ENCODE data around the gene PHPT1. TPM values are rescaled to one million over a fixed set of nuclear protein-coding genes. Genes with fewer than 3 reads are reported as not detected.

The PHPT1 gene
- total and polyA plus RNA-seq, 2 donors (not counting 1 experiment from before 2014, with no cell fraction given) = 99.6 to 190 TPM

DNA sequence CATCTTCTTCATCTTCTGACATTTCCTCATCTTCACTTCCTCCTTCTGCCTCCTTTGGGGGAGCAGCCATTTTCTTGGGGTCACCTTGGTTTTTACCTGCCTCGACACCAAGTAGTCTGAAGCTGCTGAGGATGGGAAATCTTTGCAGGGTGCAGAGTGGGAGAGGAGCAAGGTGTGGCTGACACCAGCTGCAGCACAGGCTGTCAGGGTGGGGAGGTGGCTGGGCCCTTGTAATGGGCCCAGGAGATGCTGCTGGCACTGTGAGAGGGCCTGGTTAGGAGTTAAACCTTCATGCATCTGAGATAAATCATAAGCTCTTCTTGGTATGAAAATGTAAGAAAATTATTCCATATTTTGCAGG is 33.8 kb upstream of the PHPT1 start:
- H3K9ac ChIP-seq (ENCODE audit: insufficient read depth, low read length) = no peak overlapping the region
- H4K20me1 ChIP-seq (ENCODE audit: control insufficient read depth, extremely low read depth, insufficient read depth, low read length) = no peaks in the 10 kb centered on the region

DNA sequence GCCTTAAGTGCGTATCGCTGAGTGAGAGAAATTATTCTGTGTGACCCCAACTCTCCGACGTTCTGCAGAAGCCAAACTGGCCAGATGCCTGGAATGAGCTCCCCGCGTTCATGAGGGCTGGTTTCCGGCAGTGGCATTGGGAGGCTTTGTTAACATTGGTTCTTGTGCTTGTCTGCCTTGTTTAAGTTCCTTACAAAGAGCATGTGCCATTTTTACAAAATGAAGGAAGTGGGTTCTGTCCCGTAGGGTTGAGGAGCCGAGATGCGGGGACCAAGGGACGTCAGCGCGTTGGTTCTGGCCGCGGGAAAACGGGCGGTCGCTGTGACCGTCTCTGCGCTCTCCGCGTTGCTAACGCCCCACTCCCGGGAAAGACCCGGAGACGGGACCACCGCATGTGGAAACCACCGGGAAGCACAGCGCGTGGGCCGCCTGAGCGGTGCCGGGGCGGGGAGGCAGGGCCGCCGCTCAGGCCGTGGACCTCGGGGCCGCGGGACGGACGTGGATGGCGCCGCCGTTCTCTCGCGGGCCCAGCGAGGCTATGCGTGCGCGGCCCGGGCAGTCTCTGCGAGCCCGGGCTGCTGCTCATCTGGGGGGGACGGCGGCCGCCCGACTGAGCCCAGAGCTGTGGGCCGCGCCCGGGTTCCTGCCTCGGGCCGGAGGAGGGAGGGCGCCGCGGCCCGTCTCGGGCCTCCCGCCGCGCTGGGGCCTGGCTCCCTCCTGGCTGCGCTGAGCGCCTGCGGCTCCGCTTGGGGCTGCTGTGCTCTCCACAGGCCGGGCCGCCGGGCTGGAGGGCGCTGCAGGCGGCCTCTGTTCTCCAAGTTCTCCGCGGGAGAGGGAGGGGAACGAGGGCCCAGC is 28.0 kb upstream of the PHPT1 start:
- no peaks in the 10 kb centered on the region for H3K9me3 ChIP-seq (ENCODE audit: control insufficient read depth, insufficient read depth, low read depth, low read length)
- H2AFZ ChIP-seq (ENCODE audit: low read length) = peak overlapping the region; percentile 38
- H3K9ac ChIP-seq (ENCODE audit: insufficient read depth, low read length) = peak overlapping the region; percentile 63
- peaks cover 16% of the 10 kb centered on the region for H3K79me2 ChIP-seq (ENCODE audit: control insufficient read depth, insufficient read depth, low read length)
- peaks cover 3% of the 10 kb centered on the region for H3K4me1 ChIP-seq (ENCODE audit: control insufficient read depth, extremely low read depth, insufficient read depth, low read length)
- DNase-seq (ENCODE audit: low read depth in 2 of 2) = peak; percentile 30 to 55
- no peaks in the 10 kb centered on the region for H3K27me3 ChIP-seq (ENCODE audit: control insufficient read depth, insufficient read depth, low read length)
- TF ChIP-seq, protein P1, sequence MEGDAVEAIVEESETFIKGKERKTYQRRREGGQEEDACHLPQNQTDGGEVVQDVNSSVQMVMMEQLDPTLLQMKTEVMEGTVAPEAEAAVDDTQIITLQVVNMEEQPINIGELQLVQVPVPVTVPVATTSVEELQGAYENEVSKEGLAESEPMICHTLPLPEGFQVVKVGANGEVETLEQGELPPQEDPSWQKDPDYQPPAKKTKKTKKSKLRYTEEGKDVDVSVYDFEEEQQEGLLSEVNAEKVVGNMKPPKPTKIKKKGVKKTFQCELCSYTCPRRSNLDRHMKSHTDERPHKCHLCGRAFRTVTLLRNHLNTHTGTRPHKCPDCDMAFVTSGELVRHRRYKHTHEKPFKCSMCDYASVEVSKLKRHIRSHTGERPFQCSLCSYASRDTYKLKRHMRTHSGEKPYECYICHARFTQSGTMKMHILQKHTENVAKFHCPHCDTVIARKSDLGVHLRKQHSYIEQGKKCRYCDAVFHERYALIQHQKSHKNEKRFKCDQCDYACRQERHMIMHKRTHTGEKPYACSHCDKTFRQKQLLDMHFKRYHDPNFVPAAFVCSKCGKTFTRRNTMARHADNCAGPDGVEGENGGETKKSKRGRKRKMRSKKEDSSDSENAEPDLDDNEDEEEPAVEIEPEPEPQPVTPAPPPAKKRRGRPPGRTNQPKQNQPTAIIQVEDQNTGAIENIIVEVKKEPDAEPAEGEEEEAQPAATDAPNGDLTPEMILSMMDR (conservative IDR thresholded peaks at IDR 0.05 in 1 of 2, IDR thresholded peaks at IDR 0.05 in 1 of 2; ENCODE audit: low read depth in 1 of 2, low read length in 2 of 2) = no peak
- TF ChIP-seq EZH2 (IDR thresholded peaks at IDR 0.05; ENCODE audit: low read length, missing control alignments) = no peak
- peak overlapping the region; percentile 3 to 32 (median 18) for H3K4me3 ChIP-seq (replicated peaks in 1 of 4; ENCODE audit: control extremely low read depth in 1 of 4, insufficient read depth in 1 of 4, low read depth in 3 of 4, low read length in 4 of 4)
- H4K20me1 ChIP-seq (ENCODE audit: control insufficient read depth, extremely low read depth, insufficient read depth, low read length) = no peaks in the 10 kb centered on the region
- peak overlapping the region; percentile 92 for H3K4me2 ChIP-seq (ENCODE audit: extremely low read depth, insufficient read depth, low read length)
- peaks cover 6% of the 10 kb centered on the region for H3K36me3 ChIP-seq (ENCODE audit: control insufficient read depth, insufficient read depth, low read length)
- peak overlapping the region; percentile 57 for H3K27ac ChIP-seq (ENCODE audit: insufficient read depth, low read length)

More for the DNA sequence above, 33.8 kb upstream of the PHPT1 start:
- Histone ChIP-seq H3K9me3 (ENCODE audit: control insufficient read depth, insufficient read depth, low read depth, low read length) (no peaks in the 10 kb centered on the region), H3K4me2 (ENCODE audit: extremely low read depth, insufficient read depth, low read length) (no peak overlapping the region), H3K36me3 (ENCODE audit: control insufficient read depth, insufficient read depth, low read length) (peaks cover 6% of the 10 kb centered on the region), H3K4me3 (replicated peaks in 1 of 4; ENCODE audit: control extremely low read depth in 1 of 4, insufficient read depth in 1 of 4, low read depth in 3 of 4, low read length in 4 of 4) (no peak overlapping the region), H3K27me3 (ENCODE audit: control insufficient read depth, insufficient read depth, low read length) (no peaks in the 10 kb centered on the region), H3K79me2 (ENCODE audit: control insufficient read depth, insufficient read depth, low read length) (peaks cover 24% of the 10 kb centered on the region), H3K4me1 (ENCODE audit: control insufficient read depth, extremely low read depth, insufficient read depth, low read length) (no peaks in the 10 kb centered on the region), H2AFZ (ENCODE audit: low read length) (no peak overlapping the region), H3K27ac (ENCODE audit: insufficient read depth, low read length) (no peak overlapping the region)
- TF ChIP-seq, protein P1 (conservative IDR thresholded peaks at IDR 0.05 in 1 of 2, IDR thresholded peaks at IDR 0.05 in 1 of 2; ENCODE audit: low read depth in 1 of 2, low read length in 2 of 2) = no peak
- TF ChIP-seq EZH2 (IDR thresholded peaks at IDR 0.05; ENCODE audit: low read length, missing control alignments) = no peak
- no peak for DNase-seq (ENCODE audit: low read depth in 2 of 2)

DNA sequence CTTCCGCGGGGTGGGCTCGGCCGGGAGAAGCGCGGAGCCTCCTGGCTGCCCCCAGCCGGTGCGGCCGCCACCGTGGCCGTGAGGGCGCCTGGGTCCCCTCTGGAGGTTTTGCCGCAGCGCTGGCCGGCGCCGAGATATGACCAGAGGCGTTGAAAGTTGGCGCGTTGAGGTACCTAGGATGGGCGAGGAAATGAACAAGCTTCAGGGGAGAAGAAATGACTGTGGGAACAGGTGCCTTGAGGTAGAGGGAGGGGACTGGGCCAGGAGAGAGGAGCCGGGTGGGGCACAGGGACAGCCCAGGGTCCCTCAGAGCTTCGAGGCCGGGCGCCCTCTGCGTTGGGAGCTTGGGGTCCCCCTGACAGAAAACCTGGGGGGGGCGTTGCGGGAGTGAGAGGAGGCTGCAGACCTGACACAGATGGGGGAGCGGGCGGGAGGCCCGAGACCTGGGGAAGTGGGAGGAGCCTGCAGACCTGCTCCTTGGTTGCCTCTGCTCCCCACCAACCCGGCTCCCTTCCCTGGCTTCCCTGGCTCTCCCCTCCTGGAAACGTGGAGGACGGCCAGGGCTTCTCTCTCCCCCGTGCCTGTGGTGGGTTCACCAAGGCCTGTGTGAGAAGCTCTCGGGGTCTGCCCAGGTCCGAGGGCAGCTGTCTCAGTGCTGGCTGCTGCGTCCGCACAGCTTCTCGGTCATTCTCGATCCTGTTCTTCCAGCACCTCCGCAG is 27.2 kb upstream of the PHPT1 start:
- Histone ChIP-seq H3K9me3 (ENCODE audit: control insufficient read depth, insufficient read depth, low read depth, low read length) (no peaks in the 10 kb centered on the region), H3K27me3 (ENCODE audit: control insufficient read depth, insufficient read depth, low read length) (no peaks in the 10 kb centered on the region), H3K4me3 (replicated peaks in 1 of 4; ENCODE audit: control extremely low read depth in 1 of 4, insufficient read depth in 1 of 4, low read depth in 3 of 4, low read length in 4 of 4) (peak overlapping the region in 1 of 4 experiments; percentile 20), H3K9ac (ENCODE audit: insufficient read depth, low read length) (peak overlapping the region; percentile 46), H3K27ac (ENCODE audit: insufficient read depth, low read length) (no peak overlapping the region), H2AFZ (ENCODE audit: low read length) (no peak overlapping the region), H3K4me2 (ENCODE audit: extremely low read depth, insufficient read depth, low read length) (peak overlapping the region; percentile 25), H3K36me3 (ENCODE audit: control insufficient read depth, insufficient read depth, low read length) (peaks cover 12% of the 10 kb centered on the region), H3K4me1 (ENCODE audit: control insufficient read depth, extremely low read depth, insufficient read depth, low read length) (peaks cover 3% of the 10 kb centered on the region), H4K20me1 (ENCODE audit: control insufficient read depth, extremely low read depth, insufficient read depth, low read length) (no peaks in the 10 kb centered on the region), H3K79me2 (ENCODE audit: control insufficient read depth, insufficient read depth, low read length) (peaks cover 16% of the 10 kb centered on the region)
- no peak for TF ChIP-seq EZH2 (IDR thresholded peaks at IDR 0.05; ENCODE audit: low read length, missing control alignments)
- TF ChIP-seq, protein P1 (conservative IDR thresholded peaks at IDR 0.05 in 1 of 2, IDR thresholded peaks at IDR 0.05 in 1 of 2; ENCODE audit: low read depth in 1 of 2, low read length in 2 of 2) = no peak
- no peak for DNase-seq (ENCODE audit: low read depth in 2 of 2)
